H1 (cell line): ENCODE data around the gene HOGA1.

Source experiments
- CBX8 ChIP-seq: fragments of 300-800, 300-1000 bp; sonication (generic); IDR thresholded peaks from 2 replicates; pipeline ENCODE4 v1.7.1; 2016; ENCODE audit warnings: low read depth, low read length, borderline replicate concordance
- EZH2 ChIP-seq: fragments of 200-600 bp; sonication (generic); IDR thresholded peaks from 2 replicates; pipeline ENCODE4 v1.7.1; 2012; ENCODE audit warnings: low read depth, mild to moderate bottlenecking, moderate library complexity, low read length, inconsistent platforms; ENCODE audit not compliant: severe bottlenecking
- HDAC2 ChIP-seq, 2 experiments: fragments of 300-600 bp in 1 of 2; sonication (generic) in 1 of 2; IDR thresholded peaks; 2 replicates each; pipeline ENCODE4 v1.6.1; 2011 to 2012; ENCODE audit warnings: low read depth in 2 of 2, low read length in 2 of 2, mild to moderate bottlenecking in 2 of 2, moderate library complexity in 2 of 2, borderline replicate concordance in 1 of 2, inconsistent platforms in 1 of 2
- JUN ChIP-seq: IDR thresholded peaks from 2 replicates; pipeline ENCODE4 v1.6.1; 2011; ENCODE audit warnings: low read depth, mild to moderate bottlenecking, improper control_type of control experiment, low read length
- POLR2A ChIP-seq, 2 experiments: IDR thresholded peaks; 1 replicate in 1 of 2; 2 replicates in 1 of 2; pipeline ENCODE4 v1.6.1; 2011; ENCODE audit warnings: low read depth in 2 of 2, low read length in 2 of 2, mild to moderate bottlenecking in 2 of 2; ENCODE audit errors: control extremely low read depth in 1 of 2
- POLR2AphosphoS5 ChIP-seq: IDR thresholded peaks from 2 replicates; pipeline ENCODE4 v1.6.1; 2011; ENCODE audit warnings: low read depth, low read length
- RBBP5 ChIP-seq: IDR thresholded peaks from 2 replicates; pipeline ENCODE4 v1.7.1; 2012; ENCODE audit warnings: low read depth, mild to moderate bottlenecking, inconsistent platforms, low read length, moderate library complexity, borderline replicate concordance
- SIX5 ChIP-seq: IDR thresholded peaks from 2 replicates; pipeline ENCODE4 v1.6.1; 2011; ENCODE audit warnings: mild to moderate bottlenecking, low read depth, low read length
- TAF1 ChIP-seq: IDR thresholded peaks from 2 replicates; pipeline ENCODE4 v1.6.1; 2011; ENCODE audit warnings: mild to moderate bottlenecking, low read depth, low read length
- TCF12 ChIP-seq: IDR thresholded peaks from 2 replicates; pipeline ENCODE4 v1.6.1; 2011; ENCODE audit warnings: low read depth, mild to moderate bottlenecking, low read length
- TF ChIP-seq, protein P1 (sequence below), 3 experiments: IDR thresholded peaks; 1 replicate in 2 of 3; 2 replicates in 1 of 3; pipeline versions ENCODE4 v1.5.1 to v1.6.1; 2011; ENCODE audit warnings: low read length in 3 of 3, mild to moderate bottlenecking in 3 of 3, inconsistent platforms in 2 of 3, low read depth in 1 of 3, moderate library complexity in 1 of 3; ENCODE audit not compliant: insufficient read depth in 1 of 3; ENCODE audit errors: control extremely low read depth in 1 of 3
- TF ChIP-seq, protein P2 (sequence below): IDR thresholded peaks from 2 replicates; pipeline ENCODE4 v1.6.1; 2012; ENCODE audit warnings: low read length, inconsistent platforms

DNA sequence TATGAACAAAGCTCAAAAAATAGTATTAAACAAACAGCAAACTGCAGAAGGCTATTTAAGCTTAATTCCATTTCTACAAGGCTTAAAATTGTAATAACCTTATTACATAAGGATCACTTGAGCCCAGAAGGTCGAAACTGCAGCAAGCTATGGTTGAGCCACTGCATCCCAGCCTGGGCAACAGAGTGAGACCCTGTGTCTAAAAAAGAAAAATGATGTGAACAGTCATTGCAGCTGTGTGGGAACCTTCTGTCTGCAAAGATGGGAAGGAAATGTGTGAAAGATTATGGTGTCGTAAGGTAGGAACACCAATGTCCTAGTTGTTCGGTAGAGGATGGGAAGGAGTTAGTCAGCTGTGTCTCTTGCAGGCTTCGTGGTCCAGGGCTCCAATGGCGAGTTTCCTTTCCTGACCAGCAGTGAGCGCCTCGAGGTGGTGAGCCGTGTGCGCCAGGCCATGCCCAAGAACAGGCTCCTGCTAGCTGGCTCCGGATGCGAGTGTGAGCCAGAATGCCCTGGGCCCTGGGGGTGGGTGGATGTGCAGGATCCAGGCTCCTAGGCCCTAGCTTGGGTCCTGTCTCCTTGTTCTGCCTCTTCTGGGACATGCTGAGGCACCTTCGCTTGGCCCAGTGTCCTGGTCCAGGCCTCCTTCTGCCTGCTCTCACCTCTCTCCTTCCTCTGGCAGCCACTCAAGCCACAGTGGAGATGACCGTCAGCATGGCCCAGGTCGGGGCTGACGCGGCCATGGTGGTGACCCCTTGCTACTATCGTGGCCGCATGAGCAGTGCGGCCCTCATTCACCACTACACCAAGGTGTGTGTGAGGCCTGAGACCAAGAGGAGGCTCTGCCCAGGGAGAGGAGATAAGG, 14.4 kb downstream of the HOGA1 start:
- TF ChIP-seq, protein P1, sequence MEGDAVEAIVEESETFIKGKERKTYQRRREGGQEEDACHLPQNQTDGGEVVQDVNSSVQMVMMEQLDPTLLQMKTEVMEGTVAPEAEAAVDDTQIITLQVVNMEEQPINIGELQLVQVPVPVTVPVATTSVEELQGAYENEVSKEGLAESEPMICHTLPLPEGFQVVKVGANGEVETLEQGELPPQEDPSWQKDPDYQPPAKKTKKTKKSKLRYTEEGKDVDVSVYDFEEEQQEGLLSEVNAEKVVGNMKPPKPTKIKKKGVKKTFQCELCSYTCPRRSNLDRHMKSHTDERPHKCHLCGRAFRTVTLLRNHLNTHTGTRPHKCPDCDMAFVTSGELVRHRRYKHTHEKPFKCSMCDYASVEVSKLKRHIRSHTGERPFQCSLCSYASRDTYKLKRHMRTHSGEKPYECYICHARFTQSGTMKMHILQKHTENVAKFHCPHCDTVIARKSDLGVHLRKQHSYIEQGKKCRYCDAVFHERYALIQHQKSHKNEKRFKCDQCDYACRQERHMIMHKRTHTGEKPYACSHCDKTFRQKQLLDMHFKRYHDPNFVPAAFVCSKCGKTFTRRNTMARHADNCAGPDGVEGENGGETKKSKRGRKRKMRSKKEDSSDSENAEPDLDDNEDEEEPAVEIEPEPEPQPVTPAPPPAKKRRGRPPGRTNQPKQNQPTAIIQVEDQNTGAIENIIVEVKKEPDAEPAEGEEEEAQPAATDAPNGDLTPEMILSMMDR (IDR thresholded peaks at IDR 0.05; ENCODE audit: control extremely low read depth in 1 of 3, insufficient read depth in 1 of 3, low read depth in 1 of 3, low read length in 3 of 3), result no peak
- TF ChIP-seq RBBP5, result no peak
- no peak for TF ChIP-seq CBX8
- TF ChIP-seq POLR2AphosphoS5, result no peak
- TF ChIP-seq POLR2A (IDR thresholded peaks at IDR 0.05; ENCODE audit: control extremely low read depth in 1 of 2, low read depth in 2 of 2, low read length in 2 of 2), result no peak
- TF ChIP-seq, protein P2, sequence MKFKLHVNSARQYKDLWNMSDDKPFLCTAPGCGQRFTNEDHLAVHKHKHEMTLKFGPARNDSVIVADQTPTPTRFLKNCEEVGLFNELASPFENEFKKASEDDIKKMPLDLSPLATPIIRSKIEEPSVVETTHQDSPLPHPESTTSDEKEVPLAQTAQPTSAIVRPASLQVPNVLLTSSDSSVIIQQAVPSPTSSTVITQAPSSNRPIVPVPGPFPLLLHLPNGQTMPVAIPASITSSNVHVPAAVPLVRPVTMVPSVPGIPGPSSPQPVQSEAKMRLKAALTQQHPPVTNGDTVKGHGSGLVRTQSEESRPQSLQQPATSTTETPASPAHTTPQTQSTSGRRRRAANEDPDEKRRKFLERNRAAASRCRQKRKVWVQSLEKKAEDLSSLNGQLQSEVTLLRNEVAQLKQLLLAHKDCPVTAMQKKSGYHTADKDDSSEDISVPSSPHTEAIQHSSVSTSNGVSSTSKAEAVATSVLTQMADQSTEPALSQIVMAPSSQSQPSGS, result no peak
- no peak for TF ChIP-seq TAF1
- no peak for TF ChIP-seq HDAC2 (IDR thresholded peaks at IDR 0.05; ENCODE audit: borderline replicate concordance in 1 of 2, low read depth in 2 of 2, low read length in 2 of 2)
- no peak for TF ChIP-seq EZH2
- no peak for TF ChIP-seq SIX5
- TF ChIP-seq TCF12, result no peak
- TF ChIP-seq JUN, result no peak
